WI38 (cell line): ENCODE measurements around the gene MRPL32.
A peak's percentile ranks its signal among the peaks of the same experiment; 100 is the strongest.

Experiments
- H3K4me3 ChIP-seq: 2 replicates; pipeline ENCODE4 v1.5.1; 2011; ENCODE audit warnings: low read depth, mild to moderate bottlenecking, control low read depth, low read length
- CTCF ChIP-seq: IDR thresholded peaks from 2 replicates; pipeline ENCODE4 v1.5.1; 2012; ENCODE audit warnings: low read depth, mild to moderate bottlenecking, control low read depth, low read length

Gene MRPL32

GRCh38 chr7:42940985-42941847, 9.0 kb downstream of the MRPL32 start:
- H3K4me3 ChIP-seq: no peak overlapping the region
- TF ChIP-seq CTCF: peak; percentile 79

DNA sequence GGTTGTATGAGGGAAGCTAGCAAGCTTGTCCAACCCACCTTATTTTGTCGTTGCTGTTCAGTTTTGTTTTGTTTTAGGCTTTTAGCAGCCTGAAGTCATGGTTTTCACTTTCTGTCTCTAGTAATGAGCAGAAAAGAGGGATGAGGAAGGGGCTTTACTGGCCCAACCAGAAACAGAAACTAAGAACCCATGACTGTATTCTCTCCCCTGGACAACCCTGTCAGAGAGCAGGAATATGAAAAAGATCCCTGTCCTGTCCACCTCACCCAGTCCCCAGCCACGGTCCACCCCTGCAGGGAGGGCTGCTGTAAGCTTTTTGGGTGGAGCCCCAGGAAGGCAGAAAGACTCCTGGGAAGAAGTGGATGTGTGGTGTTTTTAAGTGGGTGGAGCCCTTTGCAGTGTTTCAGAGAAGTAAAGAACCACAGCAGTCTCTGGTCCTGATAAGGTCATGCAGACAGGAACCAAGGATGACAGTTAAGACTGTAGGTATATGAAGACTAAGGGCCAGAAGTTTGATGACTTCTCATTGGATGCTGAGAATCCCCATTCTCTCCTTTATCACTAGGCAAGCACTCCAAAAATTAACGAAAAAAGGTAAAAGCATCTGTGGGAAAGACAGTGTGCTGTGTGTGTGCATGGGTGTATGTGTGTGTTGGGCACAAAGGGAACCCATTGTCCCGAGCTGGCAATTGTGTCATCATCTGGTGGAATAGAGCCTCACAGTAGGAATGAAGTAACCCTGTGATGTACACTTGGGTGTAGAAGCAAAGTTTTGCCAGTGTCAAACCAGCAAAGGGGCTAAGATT, 13.8 kb downstream of the MRPL32 start:
- H3K4me3 ChIP-seq: peak overlapping the region; percentile 43
- no peak for TF ChIP-seq CTCF

GRCh38 chr7:42946627-42946950, 14.4 kb downstream of the MRPL32 start:
- no peak for TF ChIP-seq CTCF
- no peak overlapping the region for H3K4me3 ChIP-seq

- no peak for TF ChIP-seq CTCF
- H3K4me3 ChIP-seq: no peak overlapping the region
These were observed 15.3 kb downstream of the MRPL32 start for GRCh38 chr7:42947521-42947920.

- no peak for TF ChIP-seq CTCF
- H3K4me3 ChIP-seq: no peak overlapping the region
These were observed 18.2 kb downstream of the MRPL32 start for GRCh38 chr7:42950417-42950816.

- H3K4me3 ChIP-seq: no peak overlapping the region
- no peak for TF ChIP-seq CTCF
These were observed 20.2 kb downstream of the MRPL32 start for GRCh38 chr7:42952328-42952727.

GRCh38 chr7:42953994-42954393, 21.8 kb downstream of the MRPL32 start:
- no peak for TF ChIP-seq CTCF
- H3K4me3 ChIP-seq: no peak overlapping the region
